GM19043 (cell line): Measurements from ENCODE around the gene LARP4.
"Not testable (repeated sequence)": the region's sequence is repeated elsewhere in the genome, so short reads cannot be mapped to it uniquely, and the experiment has no call there.

Experiments used
- ATAC-seq: cut with Tn5 transposase; IDR thresholded peaks from one replicate; pipeline ENCODE4 v1.9.1; 2021; ENCODE audit warnings: low read depth; ENCODE audit not compliant: unreplicated experiment

Gene LARP4

DNA sequence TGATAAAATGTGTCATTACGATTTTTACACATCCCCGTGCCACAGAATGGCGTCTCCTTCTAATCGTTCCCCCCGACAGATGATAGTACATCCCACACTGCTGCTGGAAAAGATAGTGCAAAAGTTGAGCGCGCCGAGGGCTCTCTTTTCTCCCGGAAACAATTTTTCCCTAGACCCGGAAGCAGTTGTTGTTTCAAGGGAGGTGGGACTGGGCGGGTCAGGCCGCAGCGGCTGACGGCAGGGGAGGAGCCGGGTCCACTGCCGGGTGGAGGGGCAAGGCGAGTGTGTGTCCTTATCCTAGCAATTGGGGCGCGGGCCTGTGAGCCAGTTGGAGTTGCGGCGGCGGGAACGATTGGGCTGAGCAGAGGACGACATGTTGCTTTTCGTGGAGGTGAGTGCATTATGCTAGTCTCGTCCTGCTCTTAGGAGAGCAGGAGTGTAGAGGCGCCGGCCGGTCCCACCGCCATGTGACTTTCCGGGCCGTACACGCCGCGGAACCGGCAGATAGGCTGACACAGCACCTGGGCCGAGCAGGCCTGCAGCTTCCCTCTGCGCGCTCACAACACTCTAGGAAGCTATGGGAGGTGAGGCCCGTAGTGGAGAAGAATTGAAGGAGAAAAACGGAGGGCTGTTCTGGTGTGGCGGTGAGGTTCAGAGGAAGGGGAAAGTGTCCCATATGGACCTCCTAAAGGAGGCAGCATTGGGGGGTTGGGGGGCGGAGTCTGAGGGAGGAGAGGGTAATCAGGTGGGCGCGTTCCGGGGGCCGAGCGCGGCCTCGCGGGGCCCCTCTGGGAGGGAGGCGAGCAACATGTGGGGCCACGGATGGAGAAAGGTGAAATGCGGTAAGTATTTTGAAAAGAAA, at the start of gene LARP4:
TSS of gene LARP4 (plus strand) at position 248 of the 862 bp plus-strand sequence. CDS start at position 374, 126 bp downstream.
- peak; percentile 93 for ATAC-seq

DNA sequence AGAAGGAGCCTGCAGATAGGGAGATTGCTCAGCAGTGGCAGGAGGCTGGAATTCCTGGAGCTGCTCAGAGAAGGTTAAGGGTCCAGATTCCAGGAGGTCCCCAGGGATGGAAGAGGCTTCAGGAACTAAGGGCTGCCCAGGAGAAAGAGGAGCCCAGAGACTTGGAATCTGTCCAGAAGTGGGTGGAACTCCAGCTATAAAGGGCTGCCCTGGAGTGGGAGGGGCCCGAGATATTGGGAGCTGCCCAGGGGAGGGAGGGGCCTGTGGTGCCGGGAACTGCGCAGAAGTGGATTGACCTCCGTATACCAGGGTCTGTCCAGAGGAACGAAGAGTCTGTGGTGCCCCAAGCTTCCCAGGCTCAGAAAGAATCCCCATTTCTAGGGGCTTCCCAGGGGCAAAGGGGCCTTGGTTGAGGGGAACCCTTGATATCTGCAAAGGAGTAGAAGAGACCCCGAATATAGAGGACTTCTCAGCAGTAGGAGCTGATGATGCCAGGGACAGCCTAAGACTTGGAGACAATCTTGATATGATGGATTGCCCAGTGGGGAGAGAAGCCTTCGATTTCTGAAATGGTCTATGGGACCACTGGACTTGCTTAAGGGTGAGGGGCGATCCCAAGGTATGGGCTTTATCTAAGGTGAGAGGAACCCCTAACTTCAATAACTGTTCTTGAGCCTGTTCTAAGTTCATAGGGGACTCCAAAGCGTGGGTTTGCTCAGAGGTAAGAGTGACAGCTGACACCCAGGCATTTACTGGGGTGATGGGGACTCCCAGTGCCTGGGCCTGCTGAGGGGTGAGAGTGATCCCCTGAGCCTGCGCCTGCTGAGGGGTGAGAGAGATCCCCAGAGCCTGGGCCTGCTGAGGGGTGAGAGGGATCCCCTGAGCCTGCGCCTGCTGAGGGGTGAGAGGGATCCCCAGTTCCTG, 49.3 kb upstream of the LARP4 start:
- no peak for ATAC-seq

DNA sequence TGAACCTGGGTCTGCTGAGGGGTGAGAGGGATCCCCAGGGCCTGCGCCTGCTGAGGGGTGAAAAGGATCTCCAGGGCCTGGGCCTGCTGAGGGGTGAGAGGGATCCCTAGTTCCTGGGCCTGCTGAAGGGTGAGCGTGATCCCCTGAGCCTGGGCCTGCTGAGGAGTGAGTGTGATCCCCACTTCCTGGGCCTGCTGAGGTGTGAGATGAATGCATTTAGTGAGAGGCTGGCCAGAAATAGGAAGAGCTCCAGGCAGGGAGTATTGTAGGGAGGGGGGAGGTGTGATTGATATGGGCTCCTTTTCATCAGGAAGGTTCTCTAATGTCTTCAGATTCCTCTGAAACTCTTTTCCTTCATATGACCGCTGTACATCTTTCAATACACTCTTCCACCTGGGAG, 47.3 kb upstream of the LARP4 start:
- ATAC-seq: no peak

DNA sequence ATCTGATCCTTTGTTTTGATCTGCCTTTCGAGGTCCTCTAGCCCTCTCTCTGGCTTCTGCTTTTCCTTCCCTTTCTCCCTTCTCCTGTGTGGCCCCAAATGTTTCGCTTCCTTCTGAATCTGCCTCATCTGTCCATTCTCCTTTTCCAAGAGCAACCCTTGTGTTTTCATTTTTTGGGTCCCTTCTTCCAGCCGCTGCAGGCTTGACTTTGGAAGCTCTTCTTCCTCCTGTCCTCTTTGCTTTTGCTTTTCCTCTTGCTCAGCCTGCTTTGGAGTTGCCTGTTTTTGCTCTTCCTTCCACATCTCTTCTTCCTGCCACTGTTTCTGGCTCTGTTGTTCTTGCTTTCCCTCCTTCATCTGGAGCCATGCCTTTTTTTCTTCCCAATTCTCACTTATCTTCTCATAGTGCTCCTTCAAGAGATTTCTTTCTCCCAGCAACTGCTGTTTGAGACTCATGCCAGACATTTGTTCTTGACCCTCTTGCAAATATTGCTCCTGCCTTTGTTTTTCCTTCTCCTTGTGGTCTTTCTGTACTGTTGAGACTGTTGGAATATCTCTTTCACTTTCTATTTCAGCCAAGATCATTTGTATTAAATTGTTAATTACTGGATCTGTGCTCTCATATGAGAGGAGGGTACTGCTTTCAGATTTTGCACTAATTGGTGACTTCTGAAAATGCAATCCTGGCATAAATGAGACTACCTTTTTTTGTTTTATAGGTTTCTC, 46.7 kb upstream of the LARP4 start:
- ATAC-seq: no peak

DNA sequence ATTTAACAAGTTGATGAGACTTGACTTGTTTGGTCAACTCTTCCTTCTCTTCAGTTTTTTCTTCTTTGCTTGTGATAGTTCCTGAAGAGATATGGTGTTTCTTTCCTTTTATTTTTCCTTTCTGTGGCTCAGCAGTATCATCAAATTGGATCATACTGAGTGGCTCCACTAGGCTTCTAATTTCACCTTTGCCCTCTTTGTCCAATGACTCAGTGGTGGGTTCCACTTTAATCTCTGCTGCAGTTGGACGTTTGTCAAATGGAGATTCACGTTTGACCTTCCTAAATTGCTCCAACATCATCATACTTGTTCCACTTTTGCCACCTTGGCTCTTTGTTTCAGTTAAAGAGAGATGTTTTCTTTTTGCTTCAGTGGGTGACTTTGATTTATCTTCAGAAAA, 45.8 kb upstream of the LARP4 start:
- no peak for ATAC-seq

DNA sequence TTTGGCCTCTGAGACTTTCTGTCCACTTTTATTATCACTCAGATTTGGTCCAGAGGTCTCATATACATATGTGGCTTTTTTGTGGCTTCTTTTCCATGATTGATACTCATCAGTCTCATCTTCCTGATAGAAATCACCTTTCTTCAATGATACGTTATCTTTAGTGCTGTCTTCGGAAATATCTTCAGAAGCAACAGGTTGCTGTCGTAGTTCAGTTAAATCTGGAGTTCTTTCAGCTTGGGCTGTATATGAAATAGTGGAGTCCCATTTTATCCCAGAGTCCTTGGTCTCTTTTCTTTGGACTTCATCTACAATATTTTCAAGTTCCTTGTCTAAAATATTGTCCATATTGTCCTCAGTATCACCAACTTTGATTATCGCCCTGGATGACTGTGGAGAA, 45.3 kb upstream of the LARP4 start:
- no peak for ATAC-seq

DNA sequence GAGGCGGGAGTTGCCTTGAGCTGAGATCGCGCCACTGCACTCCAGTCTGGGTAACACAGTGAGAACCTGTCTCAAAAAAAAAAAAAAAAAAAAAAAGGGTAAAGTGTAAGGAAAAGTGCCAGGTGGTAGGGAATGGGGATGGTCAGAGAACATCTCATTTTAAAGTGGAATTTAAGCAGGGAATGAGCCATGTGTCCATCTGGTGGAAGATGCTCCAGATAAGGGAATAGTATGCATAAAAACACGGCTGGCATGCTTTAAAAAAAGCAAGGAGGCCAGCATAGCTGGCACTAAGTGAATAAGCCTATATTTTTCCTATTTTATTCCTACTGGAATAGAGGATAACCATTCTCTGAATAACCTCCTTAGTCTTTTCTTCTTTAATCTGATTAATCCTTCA, 38.0 kb upstream of the LARP4 start:
- ATAC-seq: no peak

DNA sequence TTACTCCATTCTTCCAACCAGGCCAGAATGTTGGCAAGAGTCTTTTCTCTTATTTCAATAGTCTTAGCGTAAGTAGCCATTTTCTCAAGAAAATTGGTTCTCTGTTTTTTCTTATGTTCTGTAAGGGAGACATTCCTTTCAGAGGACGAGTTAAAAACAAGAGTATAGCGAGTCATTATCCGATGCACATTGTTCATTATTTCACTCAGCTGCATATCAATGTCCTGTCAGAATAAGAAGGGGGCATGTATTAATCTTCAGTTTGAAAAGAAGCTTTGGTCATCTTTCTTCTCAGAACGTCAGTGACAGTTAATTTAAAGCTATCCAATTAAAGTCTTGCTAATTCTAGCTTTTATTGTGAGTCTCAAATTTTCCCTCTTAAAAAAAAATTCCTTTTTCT, 37.5 kb upstream of the LARP4 start:
- ATAC-seq: no peak

DNA sequence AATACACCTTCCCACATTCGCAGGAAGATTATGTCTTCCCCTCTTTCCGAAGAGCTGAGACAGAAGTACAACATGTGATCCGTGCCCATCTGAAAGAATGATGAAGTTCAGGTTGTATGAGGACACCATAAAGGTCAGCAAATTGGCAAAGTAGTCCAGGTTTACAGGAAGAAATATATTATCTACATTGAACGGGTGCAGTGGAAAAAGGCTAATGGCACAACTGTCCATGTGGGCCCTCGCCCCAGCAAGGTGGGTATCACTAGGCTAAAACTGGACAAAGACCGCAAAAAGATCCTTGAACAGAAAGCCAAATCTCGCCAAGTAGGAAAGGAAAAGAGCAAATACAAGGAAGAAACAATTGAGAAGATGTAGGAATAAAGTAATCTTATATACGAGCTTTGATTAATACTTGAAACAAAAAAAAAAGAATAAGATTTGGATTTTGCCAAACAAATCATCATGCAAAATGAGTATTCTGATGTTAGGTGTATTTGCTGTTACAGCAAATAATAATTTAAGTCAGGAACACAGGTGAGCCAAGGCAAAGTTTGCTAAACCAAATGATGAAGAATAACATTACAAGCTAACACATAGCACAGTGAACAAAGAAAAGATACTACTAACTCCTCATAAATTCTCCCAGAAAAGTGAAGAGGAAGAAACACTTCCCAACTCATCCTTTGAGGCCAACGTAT, 34.8 kb upstream of the LARP4 start:
- no peak for ATAC-seq

DNA sequence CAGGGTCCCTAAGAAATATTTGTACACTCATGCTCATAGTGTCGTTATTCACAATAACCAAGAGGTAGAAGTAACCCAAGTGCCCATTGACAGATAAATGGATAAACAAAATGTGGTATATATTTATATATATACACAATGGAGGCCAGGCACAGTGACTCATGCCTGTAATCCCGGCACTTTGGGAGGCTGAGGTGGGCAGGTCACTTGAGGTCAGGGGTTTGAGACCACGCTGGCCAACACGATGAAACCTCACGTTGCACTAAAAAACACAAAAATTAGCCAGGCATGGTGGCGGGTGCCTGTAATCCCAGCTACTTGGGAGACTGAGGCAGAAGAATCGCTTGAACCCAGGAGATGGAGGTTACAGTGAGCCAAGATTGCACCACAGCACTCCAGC, 30.0 kb upstream of the LARP4 start:
- ATAC-seq: not testable (repeated sequence)

DNA sequence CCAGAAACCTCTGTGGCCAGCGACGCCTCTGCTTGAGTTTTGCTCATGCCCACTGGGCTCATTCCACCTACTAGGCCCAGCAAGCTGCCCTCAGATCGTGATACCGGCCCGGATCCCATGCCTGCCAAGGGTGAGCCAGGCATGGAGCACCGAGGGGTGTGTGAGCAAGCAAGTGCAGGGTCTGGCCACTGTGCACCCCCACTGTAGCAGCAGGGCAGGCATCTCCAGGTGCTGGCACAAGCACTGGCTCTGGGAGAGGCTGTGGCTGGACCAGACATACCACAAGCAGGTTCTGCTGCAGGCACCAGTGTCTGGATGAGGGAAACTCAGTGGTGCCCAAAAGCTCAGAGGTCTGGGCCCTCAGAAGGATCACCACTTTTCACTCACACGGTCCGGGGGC, 24.9 kb upstream of the LARP4 start:
- ATAC-seq: no peak

DNA sequence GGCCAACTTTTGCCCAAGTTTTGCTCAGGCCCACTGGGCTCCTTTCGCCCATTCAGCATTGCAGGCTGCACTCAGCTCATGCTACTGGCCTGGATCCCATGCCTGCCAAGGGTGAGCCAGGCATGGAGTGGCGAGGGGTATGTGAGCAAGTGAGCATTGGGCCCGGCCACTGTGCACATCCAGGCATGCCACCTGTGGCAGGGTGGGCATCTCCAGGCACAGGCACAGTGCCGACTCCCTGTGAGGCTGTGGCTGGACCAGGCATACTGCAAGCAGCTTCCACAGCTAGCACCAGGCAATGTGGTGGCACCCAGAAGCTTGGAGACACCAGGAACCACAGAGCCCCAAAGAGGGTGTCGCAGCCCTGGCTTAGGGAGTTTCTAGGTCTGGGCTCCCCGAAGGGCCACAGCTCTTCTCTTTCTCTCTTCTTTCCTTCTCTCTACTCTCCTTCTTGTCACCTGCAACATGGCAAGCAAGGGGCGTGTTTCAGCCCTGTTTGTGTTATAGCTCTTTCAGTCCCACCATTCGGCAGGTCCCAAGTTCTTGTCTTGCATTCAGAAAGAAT, 19.8 kb upstream of the LARP4 start:
- no peak for ATAC-seq

DNA sequence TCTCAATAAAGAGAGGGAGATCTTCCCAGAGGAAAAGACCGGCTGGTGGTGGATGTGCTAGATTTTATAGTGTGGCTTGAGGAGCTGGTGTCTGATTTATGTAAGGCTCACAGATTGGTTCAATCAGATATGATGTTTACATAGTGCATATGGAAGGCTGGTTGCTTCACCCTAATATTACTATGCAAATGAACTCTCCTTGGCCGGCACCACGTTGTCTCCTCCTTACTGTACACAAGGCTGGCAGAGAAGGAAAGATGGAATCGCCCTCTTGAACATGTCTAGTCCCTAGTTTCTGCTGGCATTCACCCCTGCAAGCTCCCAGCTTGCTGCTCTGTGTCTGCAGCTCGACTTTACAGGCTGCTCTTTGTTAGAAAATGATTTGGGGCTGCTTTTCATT, 13.2 kb upstream of the LARP4 start:
- ATAC-seq: no peak

DNA sequence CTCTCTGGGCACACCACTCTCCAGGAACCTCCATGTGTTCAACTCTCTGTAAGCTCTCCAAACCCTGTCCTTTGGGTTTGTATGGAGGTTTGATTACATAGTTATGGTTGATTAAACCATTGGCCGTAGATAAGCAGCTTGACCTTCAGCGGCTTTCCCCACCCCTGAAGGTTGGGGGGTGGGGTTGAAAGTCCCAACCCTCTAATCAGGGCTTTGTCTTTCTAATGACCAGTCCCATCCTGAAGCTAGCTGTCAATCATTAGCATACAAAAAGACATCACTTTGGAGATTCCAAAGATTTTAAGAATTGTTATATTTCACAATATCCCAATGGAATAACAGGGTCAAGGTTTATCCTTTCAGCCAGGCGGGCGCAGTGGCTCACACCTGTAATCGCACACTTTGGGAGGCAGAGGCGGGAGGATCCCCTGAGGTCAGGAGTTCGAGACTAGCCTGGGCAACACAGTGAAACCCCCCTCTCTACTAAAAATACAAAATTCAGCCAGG, 12.7 kb upstream of the LARP4 start:
- ATAC-seq: no peak

DNA sequence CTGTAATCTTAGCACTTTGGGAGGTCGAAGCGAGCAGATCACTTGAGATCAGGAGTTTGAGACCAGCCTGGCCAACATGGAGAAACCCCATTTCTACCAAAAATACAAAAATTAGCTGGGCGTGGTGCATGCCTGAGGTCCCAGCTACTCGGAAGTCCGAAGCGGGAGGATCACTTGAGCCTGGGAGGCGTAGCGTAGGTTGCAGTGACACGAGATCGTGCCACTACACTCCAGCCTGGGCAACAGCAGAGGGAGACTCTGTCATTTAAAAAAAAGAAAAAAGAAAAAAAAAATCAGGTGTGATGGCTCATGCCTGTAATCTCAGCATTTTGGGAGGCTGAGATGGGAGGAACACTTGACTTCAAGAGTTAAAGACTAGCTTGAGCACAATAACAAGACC, 11.9 kb upstream of the LARP4 start:
- not testable (repeated sequence) for ATAC-seq

DNA sequence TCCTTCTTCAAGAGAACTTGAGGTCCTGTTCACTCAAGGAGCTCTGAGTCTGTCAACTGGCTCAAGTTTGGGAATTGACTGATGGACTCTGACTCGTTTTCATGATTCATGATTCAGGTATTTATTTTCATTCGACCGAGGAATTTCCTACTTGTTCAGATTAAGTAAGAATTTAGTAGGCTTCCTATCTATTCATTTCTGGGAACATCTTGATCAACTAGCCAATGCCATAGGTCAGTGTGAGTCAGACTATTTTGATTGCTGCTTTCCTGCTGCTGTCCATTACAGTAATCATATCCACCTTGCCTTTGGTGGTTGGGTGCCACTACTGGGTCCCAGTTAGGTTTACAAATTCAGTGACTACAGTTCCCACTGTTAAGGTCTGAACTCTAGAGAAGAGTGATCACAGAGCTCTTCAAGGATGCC, 10.4 kb upstream of the LARP4 start:
- no peak for ATAC-seq

DNA sequence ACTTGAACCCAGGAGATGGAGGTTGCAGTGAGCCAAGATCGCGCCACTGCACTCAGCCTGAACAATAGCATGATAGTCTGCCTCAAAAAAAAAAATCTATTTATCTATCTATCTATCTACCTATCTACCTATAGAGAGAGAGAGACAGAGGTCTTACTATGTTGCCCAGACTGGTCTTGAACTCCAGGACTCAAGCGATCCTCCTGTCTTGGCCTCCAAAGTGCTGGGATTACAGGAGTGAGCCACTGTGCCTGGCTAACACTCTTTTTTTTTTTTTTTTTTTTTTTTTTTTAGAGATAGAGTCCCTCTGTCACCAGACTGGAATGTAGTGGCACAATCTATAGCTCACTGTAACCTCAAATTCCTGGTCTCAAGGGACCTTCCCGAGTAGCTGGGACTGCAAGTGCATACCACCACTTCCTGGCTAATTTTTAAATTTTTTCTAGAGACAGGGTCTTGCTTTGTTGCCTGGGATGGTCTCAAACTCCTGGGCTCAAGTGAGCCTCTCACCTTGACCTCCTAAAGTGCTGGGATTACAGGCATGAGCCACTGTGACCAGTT, 6.1 kb upstream of the LARP4 start:
- no peak for ATAC-seq

DNA sequence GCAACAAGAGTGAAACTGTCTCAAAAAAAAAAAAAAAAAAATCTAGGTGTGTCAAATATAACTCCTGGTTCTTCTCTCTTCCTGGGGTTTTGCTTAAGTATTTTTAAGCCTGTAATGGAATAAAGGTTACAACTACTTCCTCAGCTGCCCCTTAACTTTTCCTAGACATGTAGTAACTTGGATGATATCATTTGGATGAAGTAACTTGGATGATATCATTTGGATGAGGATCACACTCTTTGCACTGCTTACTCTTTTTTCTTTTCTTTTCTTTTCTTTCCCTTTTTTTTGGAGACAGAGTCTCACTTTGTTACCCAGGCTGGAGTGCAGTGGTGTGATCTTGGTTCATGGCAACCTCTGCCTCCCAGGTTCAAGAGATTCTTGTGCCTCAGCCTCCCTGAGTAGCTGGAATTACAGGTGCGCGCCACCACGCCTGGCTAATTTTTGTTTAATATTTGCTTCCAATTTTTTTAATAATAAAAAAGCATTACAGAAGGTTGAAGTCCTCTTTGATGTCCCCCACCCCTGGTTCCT, 3.5 kb upstream of the LARP4 start:
- ATAC-seq: no peak

DNA sequence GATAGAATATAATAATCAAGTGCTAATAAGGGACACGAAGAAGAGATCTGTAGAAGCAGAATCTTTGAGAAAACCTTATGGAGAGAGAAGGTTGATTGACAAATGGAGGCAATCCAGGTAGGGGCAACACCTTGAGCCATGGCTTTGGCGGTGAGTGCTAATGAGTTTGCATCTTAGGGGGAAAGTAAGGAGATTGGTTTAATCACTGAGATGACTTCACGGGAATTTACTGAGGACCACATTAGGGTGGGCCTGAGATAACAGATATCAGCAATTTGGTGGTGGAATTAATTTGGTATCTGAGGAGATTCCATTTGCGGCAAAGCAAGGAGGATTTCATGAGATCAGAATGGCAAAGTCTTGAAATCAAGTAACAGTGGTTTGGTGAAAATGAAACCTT, 1.8 kb upstream of the LARP4 start:
- no peak for ATAC-seq
